GM18861 (cell line): ENCODE results near the gene GUCY2F.
A peak's percentile ranks its signal among the peaks of the same experiment; 100 is the strongest.

Experiments
- ATAC-seq: cut with Tn5 transposase; IDR thresholded peaks from one replicate; pipeline ENCODE4 v1.9.1; 2021; ENCODE audit not compliant: unreplicated experiment

Gene GUCY2F

GRCh38 chrX:109398061-109398460 is 83.8 kb downstream of the GUCY2F start:
- no peak for ATAC-seq

GRCh38 chrX:109393859-109394258 is 88.0 kb downstream of the GUCY2F start:
- peak; percentile 57 for ATAC-seq

- ATAC-seq = no peak
Measured at GRCh38 chrX:109392895-109393294, 89.0 kb downstream of the GUCY2F start.

GRCh38 chrX:109390556-109390955 is 91.3 kb downstream of the GUCY2F start:
- ATAC-seq = no peak

- no peak for ATAC-seq
Measured at GRCh38 chrX:109389917-109390316, 92.0 kb downstream of the GUCY2F start.

DNA sequence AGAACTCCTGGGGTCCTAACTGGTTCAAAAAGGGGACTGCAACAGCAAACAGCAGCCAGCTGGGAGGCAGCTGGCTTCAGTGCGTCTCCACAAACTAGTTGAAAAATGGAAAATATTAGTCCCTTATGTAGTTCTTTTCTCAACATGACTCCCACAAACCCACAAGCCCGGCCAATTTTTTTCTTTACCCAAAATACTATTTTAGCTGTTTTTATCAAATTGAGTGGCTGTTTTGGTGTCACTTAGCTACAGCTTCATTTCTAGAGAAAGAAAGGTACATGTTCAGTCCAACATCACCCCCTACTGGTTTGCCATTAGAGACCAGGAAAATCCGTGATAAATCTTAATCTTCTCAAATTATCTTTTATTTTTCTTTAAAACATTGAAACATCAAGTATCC is 97.2 kb downstream of the GUCY2F start:
- no peak for ATAC-seq

- ATAC-seq = no peak
Measured at GRCh38 chrX:109382332-109382731, 99.6 kb downstream of the GUCY2F start.

DNA sequence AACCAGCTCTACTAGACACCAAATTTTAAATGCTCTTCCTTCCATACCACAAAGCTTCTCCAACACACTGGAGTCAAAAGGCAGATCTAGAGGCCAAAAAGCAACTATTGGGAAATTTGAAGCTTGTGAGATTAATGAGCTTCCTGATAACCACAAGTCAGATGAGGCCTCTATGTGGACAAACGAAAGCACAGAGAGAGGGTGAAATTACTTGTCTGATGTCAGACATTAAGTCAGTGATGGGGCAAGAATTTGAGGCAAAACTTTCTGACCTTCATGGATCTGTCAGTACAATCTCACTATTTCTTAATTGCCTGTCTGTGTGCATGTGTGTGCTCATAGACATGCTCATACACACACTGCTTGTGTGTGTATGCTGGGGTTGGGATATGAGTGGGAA is 103.6 kb downstream of the GUCY2F start:
- no peak for ATAC-seq

- ATAC-seq = no peak
Measured at GRCh38 chrX:109374262-109374960, 107.5 kb downstream of the GUCY2F start.

DNA sequence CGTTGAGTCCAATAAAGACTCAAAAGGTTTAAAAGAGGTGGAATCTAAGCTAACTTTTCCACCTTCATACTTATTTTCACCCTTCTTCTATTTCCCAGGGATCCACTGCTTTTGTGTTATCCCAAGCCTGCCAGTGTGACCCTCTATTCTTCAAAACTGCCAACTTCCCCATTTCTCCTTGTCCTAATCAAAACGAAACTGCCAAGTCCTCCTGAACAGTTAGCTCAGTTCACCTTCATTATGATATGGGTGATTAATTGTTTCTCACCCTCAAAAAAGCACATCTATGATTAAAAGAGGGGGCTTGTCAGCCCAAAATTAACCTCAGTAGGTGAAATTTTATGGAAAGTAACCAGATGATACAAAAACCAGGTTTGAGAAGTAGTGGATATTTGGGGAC is 108.4 kb downstream of the GUCY2F start:
- ATAC-seq = no peak

DNA sequence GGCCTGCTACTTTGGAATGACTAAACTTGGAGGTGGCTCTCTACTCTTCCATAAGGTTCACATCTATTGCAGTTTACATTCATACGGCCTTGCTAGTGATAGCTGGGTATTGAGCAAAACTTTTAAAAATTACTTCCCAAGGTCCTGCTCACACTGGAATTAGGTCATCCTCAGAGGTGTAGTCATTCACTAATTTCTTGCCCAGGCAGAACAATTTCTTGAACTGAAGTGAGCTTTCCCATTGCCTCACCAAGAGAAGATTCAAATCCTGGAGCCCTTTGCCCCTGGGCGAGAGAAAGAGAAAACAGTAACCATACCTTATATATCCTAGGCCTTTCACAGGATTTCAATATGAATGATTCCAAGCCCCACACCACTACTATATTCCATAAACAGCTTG is 109.2 kb downstream of the GUCY2F start:
- ATAC-seq = no peak

- ATAC-seq = no peak
Measured at GRCh38 chrX:109372291-109372690, 109.6 kb downstream of the GUCY2F start.

DNA sequence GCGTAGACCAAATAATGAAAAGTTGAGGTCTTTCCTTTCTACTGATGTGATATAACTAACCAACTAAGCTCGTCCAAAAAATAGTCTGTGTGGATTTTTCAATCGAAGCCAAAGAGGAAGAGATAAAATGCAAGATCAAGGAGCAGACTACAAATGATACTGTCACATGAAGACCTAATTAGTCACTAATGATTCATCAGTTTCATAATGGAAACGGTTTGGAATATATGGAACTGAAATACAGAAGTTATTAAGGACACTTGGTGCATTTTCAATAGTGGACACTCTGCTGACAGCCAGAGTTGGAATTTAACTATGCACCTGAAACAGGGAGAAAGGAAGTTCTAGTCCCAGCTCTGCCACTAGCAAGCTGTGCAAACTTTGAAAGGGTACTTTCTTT is 119.8 kb downstream of the GUCY2F start:
- ATAC-seq = no peak

DNA sequence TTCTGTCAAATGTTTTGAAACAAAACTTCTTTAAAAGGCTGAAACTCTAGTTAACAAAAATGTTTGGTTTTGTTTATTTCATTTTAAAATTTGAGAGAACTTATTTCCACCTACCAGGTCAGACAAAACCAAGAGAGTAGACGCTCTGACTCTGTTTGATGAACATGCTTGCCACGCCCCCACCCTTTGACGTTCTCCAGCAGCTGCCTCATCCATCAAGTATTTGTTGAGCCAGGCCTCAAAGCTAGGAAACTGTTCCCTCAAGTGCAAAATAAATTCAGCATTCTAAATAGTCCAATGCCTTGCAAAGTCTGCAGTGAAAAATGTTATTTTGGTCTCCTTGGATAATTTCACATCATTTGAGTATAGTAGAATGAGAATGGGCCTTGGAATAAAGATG is 121.6 kb downstream of the GUCY2F start:
- no peak for ATAC-seq

- no peak for ATAC-seq
Measured at GRCh38 chrX:109357706-109358105, 124.2 kb downstream of the GUCY2F start.

DNA sequence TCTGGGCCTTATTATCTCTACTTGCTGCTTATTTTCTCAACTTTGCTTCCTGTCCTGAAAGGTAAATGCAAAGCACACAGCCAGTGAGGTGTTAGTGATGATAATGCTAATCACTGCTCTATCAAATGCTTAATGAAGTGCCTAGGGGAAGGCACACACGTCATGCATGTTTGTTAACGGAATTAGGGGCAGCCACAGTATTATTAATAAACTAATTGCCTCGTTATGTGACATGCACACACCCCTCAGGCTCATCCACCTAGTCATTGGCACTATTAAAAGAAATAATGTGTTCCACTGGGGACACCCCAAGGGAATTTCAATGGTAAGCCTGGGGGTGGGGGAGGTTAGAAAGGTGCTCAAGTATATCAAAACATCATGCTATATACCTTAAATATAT is 125.2 kb downstream of the GUCY2F start:
- no peak for ATAC-seq

- no peak for ATAC-seq
Measured at GRCh38 chrX:109352066-109352588, 129.8 kb downstream of the GUCY2F start.

- ATAC-seq = no peak
Measured at GRCh38 chrX:109351557-109351956, 130.3 kb downstream of the GUCY2F start.

- ATAC-seq = no peak
Measured at GRCh38 chrX:109350551-109350950, 131.3 kb downstream of the GUCY2F start.

- no peak for ATAC-seq
Measured at GRCh38 chrX:109350051-109350450, 131.8 kb downstream of the GUCY2F start.

GRCh38 chrX:109347632-109348031 is 134.3 kb downstream of the GUCY2F start:
- no peak for ATAC-seq

DNA sequence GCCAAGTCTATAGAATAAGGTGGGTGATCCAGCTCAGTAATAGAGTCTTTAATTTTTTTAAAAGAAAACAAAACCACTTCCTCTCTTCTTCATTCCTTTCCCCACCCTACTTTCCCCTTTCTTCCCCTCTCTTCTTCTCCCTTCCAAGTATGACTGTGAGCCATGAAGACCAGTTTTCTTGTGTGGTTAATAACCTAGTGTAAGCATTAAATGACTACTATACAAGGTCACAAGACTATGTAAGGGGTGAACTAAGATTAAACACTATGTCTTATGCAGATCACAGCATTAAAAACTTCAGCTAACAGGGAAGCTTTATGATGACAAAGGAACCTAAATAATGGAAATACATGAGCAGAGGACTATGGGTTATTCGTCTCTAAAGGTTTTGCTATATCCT is 135.4 kb downstream of the GUCY2F start:
- ATAC-seq = no peak

DNA sequence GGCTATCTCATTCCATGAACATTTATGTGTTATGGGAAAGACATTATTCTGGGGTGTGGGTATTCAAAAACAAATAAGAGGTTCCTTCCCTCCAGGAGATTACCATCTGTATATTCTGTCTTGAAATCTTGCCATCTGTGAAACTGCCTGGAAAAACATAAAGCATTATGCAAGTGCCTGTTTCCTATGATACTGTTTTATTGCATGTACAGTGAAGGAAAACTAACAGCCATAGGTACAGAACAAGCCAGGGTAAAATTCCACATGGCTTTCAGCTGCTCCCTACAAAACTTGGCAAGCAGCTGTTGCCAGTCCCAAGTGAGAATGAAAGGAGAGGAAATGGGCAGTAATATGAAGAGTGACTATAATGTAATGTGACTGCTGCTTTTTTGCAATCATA is 136.0 kb downstream of the GUCY2F start:
- no peak for ATAC-seq
